Activated CD4-positive, CD25-positive, alpha-beta regulatory T cell (primary cell): ENCODE results near the gene EMP2.
A peak's percentile ranks its signal among the peaks of the same experiment; 100 is the strongest.
"Not testable (repeated sequence)": the region's sequence is repeated elsewhere in the genome, so short reads cannot be mapped to it uniquely, and the experiment has no call there.

Source experiments
- DNase-seq, 4 experiments: peaks; one replicate each; lab custom pipeline; 2025; lab: John Stamatoyannopoulos, UW

The EMP2 gene

DNA sequence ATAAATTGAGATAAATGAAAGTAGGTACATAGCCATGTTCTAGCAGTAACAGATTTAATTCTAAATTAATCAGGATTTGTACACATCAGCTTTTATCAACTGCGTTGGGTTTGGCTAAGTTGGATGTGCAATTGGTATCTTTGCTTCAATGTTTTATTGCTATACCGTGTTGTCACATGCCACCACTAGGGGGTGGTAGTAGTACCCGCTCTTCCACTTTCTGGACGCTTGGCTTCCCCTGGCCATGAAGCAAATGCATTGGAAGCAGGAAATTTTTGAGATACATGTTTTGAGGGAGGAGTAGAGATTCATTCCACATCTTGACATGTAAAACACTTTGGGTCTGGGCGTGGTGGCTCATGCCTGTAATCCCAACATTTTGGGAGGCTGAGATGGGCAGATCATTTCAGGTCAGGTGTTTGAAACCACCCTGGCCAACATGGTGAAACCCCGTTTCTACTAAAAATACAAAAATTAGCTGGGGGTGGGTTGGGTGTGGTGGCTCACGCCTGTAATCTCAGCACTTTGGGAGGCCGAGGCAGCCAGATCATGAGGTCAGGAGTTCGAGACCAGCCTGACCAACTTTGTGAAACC lies 58.6 kb downstream of the EMP2 start:
- DNase-seq, result peak in 1 of 4 experiments; percentile 7

DNA sequence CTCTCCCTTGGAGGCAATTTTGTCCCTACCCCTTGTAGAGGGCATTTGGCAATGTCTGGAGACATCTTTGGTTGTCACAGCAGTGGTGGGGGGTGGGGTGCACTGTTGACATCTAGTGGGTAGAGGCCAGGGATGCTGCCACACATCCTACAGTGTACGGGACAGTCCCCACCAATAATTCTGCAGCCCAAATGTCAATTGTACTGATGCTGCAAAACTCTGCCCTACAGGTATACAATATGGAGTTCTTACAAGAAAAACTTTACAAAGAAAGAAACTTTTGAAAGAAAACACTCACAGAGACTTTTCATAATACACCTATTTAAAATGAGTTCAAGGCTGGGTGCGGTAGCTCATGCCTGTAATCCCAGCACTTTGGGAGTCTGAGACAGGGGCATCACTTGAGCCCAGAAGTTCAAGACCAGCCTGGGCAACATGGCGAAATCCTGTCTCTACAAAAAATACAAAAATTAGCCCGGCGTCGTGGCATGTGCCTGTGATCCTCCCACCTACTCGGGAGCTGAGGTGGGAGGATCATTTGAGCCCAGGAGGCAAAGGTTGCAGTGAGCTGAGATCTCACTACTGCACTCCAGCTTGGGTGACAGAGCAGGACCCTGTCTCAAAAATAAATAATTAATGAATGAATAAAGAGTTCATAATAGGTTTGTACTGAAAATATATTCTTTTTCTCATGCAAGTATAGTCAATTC lies 59.4 kb downstream of the EMP2 start:
- no peak for DNase-seq

DNA sequence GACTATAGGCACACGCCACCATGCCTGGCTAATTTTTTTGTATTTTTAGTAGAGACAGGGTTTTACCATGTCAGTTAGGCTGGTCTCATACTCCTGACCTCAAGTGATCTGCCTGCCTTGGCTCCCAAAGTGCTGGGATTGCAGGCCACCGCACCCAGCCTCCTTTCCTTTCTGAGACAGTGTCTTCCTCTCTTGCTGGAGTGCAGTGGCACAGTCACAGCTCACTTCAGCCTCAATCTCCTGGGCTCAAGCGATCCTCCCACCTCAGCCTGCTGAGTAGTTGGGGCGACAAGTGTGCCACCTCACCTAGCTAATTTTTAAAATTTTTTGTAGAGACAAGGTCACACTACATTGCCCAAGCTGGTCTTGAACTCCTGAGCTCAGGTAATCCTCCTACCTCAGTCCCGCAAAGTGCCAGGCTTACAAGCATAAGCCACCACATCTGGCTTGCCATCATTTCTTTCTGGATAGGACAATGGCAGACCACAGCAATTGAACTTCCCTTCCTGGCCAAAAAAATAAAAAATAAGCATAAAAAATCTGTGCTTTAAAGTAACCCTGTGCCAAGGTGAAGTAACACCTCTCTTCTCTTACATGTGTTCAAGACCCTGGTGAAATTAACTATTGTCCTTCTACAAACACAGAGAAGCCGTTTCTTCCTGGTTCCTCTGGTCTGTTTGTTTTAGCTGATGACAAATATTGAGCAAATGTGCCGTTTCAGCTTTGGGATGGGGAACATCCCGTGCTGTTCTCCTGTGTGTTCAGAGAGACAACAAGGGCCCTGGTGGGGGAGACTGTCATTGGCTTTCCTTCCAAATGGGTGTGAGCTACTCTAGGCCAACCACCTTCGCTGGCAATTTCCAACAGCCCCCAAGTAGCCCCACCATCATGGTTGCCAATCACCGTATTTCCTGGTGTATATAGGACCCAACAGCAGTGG lies 60.2 kb downstream of the EMP2 start:
- DNase-seq, result no peak

DNA sequence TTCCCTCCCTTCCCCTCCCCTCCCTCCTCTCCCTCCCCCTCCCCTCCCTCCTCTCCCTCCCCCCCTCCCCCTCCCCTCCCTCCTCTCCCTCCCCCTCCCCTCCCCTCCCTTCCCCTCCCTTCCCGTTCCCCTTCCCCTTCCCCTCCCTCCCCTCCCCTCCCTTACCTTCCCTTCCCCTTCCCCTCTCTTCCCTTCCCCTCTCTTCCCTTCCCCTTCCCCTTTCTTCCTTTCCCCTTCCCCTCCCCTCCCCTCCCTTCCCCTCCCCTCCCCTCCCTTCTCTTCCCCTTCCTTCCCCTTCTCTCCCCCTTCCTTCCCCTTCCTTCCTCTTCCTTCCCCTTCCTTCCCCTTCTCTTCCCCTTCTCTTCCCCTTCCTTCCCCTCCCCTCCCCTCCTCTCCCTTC lies 61.1 kb downstream of the EMP2 start:
- no peak for DNase-seq

DNA sequence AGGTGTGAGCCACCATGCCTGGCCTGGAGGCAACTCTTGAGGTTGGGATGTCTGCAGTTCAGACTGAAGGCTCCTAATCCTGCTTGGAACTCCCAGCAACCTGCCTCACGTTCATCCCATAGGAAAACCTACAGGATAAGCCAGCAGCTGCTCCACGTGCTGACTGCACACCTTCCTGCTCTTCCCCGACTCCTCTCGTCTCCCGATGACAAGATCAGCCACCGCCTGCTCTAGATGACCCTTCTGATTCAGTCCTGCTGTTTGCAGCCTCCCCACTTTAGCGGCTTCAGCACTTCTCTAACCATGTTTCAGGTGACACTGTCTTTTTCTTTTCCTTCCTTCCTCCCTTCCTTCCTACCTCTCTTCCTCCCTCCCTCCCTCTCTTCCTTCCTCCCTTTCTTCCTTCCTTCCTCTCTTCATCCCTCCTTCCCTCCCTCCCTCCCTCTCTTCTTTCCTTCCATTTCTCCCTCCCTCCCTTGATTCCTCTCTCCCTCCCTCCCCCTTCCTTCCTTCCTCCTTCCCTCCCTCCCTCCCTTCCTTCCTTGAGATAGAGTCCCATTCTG lies 61.8 kb downstream of the EMP2 start:
- no peak for DNase-seq

DNA sequence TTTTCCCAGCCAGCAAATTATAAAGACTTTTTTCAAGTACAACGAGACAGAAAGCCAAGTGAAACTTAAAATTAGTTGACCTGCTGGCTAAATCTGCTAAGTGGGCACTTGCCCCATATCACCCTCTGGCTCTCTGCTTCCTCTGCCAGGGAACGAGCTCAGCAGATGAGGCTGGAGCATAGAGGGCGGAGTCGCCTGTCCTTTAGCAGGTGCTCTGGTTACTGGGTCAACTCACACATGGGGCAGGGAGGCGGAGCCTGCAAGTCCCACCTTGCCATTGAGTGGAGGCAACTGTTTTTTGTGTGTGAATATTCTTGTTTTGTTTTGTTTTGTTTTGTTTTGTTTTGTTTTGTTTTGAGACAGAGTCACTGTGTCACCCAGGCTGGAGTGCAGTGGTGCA lies 62.5 kb downstream of the EMP2 start:
- DNase-seq, result no peak

DNA sequence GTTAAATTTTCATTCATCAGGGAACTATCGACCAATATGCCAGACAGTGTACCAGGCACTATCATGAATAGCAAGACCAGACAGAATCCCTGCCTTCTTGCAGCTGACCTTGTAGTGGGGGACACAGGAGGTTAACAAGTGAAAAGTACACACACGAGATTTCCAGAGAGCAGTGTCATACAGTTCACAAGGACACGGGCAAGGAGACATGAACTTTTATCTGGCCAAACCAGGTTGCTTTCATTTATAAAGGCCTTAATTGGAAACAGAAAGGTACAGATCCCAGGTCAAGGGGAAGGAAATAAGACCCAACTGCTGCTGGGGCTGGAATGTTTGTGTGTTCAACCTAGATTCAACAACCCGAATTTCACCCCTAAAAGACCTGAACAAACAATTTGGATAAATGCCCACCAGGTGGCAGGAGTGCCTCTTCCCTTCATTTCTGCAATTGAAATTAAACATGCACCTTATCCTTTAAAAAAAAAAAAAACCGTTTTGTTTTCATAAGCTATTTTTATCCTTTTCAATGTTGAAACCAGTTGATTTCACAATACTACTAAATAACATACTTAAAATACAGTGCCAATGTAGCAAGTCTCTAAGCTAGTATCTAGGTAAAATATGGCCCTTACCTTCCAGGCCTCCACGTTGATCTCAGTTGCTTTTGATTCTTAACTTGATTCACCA lies 65.9 kb downstream of the EMP2 start:
- peak in 2 of 4 experiments; percentile 6 to 9 for DNase-seq

DNA sequence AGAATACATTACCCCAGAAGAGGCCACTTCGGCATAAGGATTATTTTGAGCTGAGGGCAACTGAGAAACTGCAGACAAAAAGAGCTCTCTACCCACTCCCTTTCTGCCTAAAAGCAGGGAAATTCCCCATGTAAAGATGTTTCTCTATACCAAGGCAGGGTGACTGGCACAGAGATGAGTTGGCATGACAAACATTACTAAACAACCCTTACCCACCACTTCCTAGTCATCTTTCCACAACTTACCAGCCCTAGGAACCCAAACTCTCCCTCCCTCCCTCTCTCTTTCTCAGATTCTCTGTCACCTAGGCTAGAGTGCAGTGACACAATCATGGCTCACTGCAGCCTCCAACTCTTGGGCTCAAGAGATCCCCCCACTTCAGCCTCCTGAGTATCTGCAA lies 68.6 kb downstream of the EMP2 start:
- no peak for DNase-seq

DNA sequence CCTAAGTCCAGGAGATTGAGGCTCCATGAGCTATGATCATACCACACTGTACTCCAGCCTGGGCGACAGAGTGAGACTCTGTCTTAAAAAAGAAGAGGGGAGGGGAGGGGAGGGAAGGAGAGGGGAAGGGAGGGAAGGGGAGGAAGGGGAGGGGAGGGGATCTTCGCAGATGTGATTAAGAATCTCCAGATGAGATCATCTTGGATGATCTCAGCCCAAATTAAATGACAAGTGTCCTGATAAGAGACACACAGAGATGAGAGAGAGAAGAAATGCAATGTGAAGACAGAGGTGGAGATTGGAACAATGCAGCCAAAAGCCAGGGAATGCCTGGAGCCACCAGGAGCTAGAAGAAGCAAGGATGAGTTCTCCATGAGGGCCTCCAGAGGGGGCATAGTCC lies 70.1 kb downstream of the EMP2 start:
- no peak for DNase-seq

DNA sequence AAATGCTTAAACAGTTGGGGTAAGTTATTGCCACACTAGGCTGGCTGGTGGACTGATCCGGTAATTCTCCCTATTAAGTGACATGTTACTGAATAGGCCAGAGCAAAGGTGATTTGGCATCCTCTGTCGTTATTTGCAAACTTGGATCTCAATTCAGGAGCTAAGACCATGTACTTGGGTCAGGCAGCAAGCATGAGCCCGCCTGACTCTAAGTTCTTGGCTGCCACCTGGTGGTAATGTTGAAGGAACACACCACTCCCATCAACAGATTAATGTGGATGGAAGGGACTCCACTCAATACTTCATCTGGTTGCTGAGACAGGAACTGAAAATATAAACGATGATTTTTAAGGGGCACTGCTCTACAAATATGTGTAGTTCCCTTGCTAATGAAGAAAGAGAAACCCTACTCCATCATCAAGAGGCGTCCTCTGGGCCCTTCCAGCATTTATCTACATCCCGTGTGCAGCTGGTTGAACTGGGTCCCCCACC lies 70.8 kb downstream of the EMP2 start:
- peak; percentile 11 to 41 (median 26) for DNase-seq

DNA sequence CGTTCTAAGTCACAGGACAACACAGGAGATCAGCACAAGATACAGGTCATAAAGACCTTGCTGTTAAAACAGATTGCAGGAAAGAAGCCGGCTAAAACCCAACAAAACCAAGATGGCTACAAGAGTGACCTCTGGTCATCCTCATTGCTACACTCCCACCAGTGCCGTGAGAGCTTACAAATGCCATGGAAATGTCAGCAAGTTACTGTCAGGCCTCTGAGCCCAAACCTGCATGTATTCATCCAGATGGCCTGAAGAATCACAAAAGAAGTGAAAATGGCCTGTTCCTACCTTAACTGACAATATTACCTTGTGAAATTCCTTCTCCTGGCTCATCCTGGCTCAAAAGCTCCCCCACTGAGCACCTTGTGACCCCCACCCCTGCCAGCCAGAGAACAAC lies 75.1 kb downstream of the EMP2 start:
- DNase-seq, result not testable (repeated sequence)

DNA sequence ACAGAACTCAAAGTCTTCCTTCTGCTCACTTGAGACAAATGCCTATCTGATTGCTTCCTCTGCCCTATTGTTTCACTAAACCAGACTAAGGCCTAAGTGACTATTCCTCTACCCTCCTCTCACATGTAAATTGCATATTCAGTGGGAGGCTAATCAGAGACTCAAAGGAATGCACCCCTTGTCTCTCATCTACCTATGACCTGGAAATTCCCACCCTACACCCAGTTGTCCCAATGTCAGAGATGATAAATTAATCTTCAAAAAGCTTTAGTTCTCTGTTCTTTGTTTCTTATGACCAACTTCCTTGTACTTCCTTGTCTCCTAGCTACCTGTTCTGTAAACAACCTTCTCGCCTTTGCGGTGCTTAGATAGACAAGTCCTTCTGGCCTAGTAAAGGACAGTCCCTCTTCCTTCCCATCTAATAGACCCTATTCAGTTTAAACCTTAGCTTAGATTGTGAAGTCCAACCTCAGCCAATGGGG lies 76.0 kb downstream of the EMP2 start:
- no peak for DNase-seq

DNA sequence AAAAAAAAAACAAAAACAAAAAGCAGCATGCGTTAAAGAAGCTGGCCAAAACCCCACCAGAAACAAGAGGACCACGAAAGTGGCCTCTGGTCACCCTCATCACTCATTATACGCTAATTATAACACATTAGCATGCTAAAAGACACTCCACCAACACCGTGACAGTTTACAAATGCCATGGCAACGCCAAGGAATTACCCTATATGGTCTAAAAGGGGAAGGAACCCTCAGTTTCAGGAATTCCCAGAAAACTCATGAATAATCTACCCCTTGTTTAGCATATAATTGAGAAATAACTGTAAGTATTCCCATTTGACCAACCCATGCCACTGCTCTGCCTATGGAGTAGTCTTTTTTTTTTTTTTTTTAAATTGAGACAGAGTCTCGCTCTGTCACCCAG lies 77.6 kb downstream of the EMP2 start:
- DNase-seq, result no peak

DNA sequence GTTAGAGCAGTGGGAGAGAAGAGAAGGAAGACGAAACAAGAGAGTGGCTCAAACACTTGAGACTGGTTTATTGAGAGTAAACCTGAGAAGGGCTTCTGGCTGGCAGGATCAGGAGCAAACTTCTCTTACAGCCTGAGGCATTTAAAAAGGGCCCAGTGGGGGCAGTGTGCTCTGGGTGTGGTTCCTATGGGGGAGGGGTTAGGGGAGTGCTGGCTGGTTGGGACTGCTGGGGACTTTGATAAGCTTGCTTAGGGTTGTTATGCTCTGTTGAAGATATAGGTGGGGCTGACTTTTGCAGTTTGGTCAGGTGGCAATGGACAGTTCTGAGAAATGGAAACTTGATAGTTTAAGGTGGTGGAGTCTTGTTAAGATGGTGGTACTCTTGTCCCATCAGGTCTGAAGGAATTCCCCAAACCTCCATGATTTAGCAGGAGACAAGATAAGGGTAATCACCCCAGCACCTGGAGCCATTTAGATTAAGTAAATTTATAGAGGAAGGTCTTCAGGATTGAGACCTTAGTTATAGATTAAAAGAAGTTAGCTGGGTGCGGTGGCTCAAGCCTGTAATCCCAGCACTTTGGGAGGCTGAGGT lies 79.3 kb downstream of the EMP2 start:
- no peak for DNase-seq

DNA sequence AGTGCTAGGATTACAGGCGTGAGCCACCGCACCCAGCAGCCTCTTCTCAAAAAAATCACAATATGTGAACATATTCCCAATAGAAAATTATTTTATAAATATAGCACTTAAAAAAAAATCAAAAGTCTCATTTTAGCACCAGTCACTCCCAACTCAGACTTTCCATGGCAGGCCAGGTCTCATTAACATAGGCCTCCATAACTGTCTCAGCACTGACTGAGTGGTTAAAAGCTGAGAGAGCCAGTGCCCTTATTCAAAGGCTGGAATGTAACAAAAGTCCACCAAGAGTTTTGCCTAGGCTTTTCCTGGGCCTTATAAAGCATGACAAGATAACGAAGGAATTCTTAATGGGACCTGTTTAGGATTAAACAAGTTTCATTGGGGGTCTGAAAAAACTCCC lies 79.8 kb downstream of the EMP2 start:
- DNase-seq, result no peak

DNA sequence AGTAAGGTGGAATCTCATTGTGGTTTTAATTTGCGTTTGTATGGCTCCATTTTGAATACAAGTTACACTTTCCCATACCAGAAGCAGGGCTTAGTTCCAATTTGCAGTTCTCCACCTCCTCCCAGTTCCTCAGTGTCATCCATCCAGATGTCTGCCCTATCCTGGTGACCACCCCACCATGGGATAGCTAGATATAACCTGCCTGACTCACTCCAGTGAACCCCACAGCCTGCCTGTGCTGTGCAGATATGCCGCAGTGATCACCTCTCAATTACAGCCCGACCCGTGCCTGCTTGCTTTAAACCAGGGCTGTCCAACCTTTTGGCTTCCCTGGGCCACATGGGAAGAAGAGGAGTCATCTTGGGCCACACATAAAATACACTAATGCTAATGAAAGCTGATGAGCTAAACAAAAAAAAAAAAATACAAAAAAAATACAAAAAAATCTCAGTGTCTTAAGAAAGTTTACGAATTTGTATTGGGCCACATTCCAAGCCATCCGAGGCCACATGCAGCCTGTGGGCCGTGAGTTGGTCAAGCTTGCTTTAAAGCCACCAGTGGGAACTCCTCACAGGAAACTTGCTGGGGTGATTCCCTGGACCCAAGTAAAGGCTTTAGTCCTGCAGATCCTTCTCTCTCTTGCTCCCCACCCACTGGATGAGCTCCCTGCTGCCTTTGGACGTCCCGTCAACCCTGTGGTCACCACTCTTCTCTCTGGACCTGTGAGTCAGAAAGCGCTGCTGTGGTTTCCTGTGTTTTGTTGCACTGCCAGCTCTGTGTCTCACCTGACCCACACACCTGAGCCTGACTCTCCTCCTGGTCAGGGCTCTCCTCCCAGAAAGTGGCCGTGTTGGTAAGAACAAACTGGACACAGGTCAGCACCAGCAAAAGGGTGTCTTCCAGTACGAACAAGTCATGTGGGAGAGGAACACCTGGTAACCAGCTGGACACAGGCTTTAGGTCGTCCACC lies 83.0 kb downstream of the EMP2 start:
- DNase-seq, result no peak

DNA sequence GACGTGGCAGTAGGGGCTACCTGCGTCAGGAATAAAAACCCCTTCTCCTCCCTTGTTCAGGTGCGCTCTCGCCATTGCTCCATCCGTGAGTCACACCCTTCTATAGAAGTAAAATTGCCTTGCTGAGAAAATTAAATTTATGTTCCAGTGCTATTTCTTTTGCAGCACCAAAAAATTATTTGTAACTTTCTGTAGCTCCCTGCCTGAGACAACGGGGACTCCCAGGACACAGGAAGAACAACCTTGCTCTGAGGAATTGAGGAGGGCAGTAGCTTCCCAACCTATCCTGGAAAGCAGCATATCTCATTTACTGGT lies 85.4 kb downstream of the EMP2 start:
- DNase-seq, result no peak

DNA sequence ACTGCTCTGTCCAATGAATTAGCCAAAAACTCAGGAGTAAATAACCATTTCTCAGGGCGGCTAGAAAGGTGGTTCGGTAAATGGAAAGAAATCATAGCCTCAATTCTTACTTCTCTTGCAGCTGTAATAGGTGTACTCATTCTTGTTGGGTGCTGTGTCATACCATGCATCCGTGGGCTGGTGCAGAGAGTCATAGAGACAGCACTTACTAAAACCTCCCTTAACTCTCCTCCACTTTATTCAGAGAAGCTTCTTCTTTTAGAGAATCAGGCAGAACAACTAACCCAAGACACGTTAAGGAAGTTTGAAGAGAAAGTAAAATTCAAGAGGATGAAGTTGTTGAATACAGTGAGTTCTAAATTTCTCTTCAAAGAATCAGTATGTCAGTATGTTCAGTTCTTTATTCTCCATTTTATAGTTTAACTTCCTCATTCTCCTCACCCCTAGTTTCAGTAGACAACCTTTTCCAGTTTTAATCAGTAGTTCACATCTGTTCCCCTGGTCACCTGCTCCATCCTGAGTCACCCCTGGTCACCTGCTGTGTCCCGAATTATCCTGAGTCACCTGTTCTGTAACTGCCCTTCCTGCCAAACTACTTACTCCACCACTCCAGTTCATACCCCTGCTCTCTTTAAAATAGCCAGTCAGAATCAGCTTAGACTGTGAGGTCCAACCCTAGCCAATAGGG lies 85.9 kb downstream of the EMP2 start:
- DNase-seq, result no peak

DNA sequence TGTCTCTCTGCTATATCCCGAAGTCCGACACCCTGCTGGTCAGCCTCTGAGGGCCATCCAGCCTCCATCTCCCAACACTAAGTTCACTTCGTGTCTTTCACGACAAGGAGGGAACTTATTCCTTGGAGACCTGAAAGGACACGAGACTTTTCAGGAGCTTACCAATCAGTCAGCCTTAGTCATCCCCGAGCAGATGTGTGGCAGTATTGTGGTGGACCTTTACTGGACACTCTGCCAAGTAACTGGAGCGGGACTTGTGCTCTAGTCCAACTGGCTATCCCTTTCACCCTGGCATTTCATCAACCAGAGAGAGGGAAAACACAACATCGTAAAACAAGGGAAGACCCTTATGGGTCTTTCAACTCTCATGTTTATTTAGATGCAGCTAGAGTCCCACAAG lies 87.1 kb downstream of the EMP2 start:
- no peak for DNase-seq

DNA sequence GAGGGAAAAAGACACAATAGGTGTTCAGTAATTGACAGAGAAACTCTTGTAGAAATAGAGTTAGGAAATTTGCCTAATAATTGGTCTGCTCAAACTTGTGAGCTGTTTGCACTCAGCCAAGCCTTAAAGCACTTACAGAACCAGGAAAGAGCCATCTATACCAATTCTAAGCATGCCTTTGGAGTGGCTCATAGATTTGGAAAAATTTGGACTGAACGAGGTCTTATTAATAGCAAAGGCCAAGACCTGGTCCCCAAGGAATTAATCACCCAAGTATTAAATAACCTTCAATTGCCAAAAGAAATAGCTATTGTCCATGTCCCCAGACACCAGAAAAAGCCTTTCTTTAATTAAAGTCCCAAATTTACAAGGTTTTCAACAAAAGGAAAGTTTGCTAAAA lies 90.3 kb downstream of the EMP2 start:
- no peak for DNase-seq
